B cell (primary cell): Measurements from ENCODE around the gene ESR2.

Experiments
- CTCF ChIP-seq: fragments of 200-600 bp; IDR thresholded peaks from one replicate; pipeline ENCODE4 v1.8.0; 2022; ENCODE audit warnings: antibody characterized with exemption, mild to moderate bottlenecking
- EZH2 ChIP-seq: IDR thresholded peaks from 2 replicates; pipeline ENCODE4 v1.6.1; 2012; ENCODE audit warnings: borderline replicate concordance, low read depth, mild to moderate bottlenecking, moderate library complexity, low read length; ENCODE audit not compliant: insufficient read depth, poor library complexity, severe bottlenecking

DNA sequence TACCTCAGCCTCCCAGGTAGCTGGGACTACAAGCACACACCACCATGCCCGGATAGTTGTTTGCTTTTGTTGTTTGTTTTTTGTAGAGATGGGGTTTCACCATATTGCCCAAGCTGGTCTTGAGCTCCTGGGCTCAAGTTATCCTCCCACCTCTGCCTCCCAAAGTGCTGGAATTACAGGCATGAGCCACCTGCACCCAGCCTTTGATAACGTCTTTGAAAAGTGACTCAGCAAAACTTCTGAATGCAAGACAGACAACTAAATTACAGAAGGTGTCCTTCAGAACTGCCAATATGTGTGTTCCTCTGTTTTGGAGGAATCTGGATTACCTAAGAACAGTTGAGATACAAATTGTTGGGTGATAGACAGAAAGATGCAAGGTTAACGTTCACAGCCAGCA, 99.8 kb downstream of the ESR2 start:
- no peak for TF ChIP-seq CTCF
- no peak for TF ChIP-seq EZH2
